ENCODE measurements around the gene TMEM198.

The TMEM198 gene

DNA sequence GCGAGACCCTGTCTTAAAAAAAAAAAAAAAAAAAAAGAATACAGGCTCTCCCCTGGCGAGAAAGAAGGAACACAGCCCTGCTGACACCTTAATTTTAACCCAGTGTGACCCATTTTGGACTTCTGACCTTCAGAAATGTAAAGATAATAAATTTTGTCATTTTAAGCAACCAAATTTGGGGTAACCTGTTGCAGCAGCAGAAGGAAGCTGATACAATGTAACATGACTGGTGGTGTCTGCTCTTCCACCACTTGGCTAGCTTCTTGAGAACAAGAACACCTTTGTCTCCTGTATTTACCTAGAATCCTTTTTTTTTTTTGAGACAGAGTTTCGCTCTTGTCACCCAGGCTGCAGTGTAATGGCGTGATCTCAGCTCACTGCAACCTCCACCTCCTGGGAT is 47.3 kb downstream of the TMEM198 start:
- no peak for TF ChIP-seq CTCF (conservative IDR thresholded peaks at IDR 0.05; ENCODE audit: low read depth, low read length)
- H2AFZ ChIP-seq (ENCODE audit: low read depth): no peak overlapping the region
- no peaks in the 10 kb centered on the region for H3K4me1 ChIP-seq (ENCODE audit: low read depth, poor library complexity, severe bottlenecking)
- no peaks in the 10 kb centered on the region for H3K79me2 ChIP-seq (ENCODE audit: insufficient read depth, low read depth)
- no peak overlapping the region for H3K4me3 ChIP-seq (IDR thresholded peaks at IDR 0.05; ENCODE audit: insufficient read depth, low read depth, low read length)
- no peak overlapping the region for H3K9ac ChIP-seq
- no peaks in the 10 kb centered on the region for H4K20me1 ChIP-seq (ENCODE audit: insufficient read depth)
- H3K27me3 ChIP-seq (ENCODE audit: insufficient read depth, low read depth): no peaks in the 10 kb centered on the region
- no peak overlapping the region for H3K4me2 ChIP-seq
- H3K36me3 ChIP-seq (ENCODE audit: insufficient read depth): no peaks in the 10 kb centered on the region
- H3K27ac ChIP-seq: no peak overlapping the region

- H2AFZ ChIP-seq (ENCODE audit: low read depth): no peak overlapping the region
- H3K79me2 ChIP-seq (ENCODE audit: insufficient read depth, low read depth): no peaks in the 10 kb centered on the region
- no peak overlapping the region for H3K9ac ChIP-seq
- H3K4me1 ChIP-seq (ENCODE audit: low read depth, poor library complexity, severe bottlenecking): peaks cover 4% of the 10 kb centered on the region
- no peak overlapping the region for H3K4me2 ChIP-seq
- H3K4me3 ChIP-seq (IDR thresholded peaks at IDR 0.05; ENCODE audit: insufficient read depth, low read depth, low read length): no peak overlapping the region
- H3K27ac ChIP-seq: no peak overlapping the region
- H3K27me3 ChIP-seq (ENCODE audit: insufficient read depth, low read depth): no peaks in the 10 kb centered on the region
- H4K20me1 ChIP-seq (ENCODE audit: insufficient read depth): no peaks in the 10 kb centered on the region
- TF ChIP-seq CTCF (conservative IDR thresholded peaks at IDR 0.05; ENCODE audit: low read depth, low read length): no peak
- H3K36me3 ChIP-seq (ENCODE audit: insufficient read depth): no peaks in the 10 kb centered on the region
Measured at GRCh38 chr2:219592736-219593135, 48.9 kb downstream of the TMEM198 start.

- Histone ChIP-seq H3K27me3 (ENCODE audit: insufficient read depth, low read depth) (no peaks in the 10 kb centered on the region), H3K36me3 (ENCODE audit: insufficient read depth) (no peaks in the 10 kb centered on the region), H4K20me1 (ENCODE audit: insufficient read depth) (no peaks in the 10 kb centered on the region), H3K79me2 (ENCODE audit: insufficient read depth, low read depth) (no peaks in the 10 kb centered on the region), H3K9ac (no peak overlapping the region), H3K27ac (no peak overlapping the region), H3K4me3 (IDR thresholded peaks at IDR 0.05; ENCODE audit: insufficient read depth, low read depth, low read length) (no peak overlapping the region), H3K4me2 (no peak overlapping the region), H2AFZ (ENCODE audit: low read depth) (no peak overlapping the region), H3K4me1 (ENCODE audit: low read depth, poor library complexity, severe bottlenecking) (peaks cover 4% of the 10 kb centered on the region)
- TF ChIP-seq CTCF (conservative IDR thresholded peaks at IDR 0.05; ENCODE audit: low read depth, low read length): no peak
Measured at GRCh38 chr2:219593154-219593553, 49.3 kb downstream of the TMEM198 start.

GRCh38 chr2:219595256-219595655 is 51.4 kb downstream of the TMEM198 start:
- Histone ChIP-seq H3K4me3 (IDR thresholded peaks at IDR 0.05; ENCODE audit: insufficient read depth, low read depth, low read length) (no peak overlapping the region), H3K79me2 (ENCODE audit: insufficient read depth, low read depth) (no peaks in the 10 kb centered on the region), H3K36me3 (ENCODE audit: insufficient read depth) (no peaks in the 10 kb centered on the region), H4K20me1 (ENCODE audit: insufficient read depth) (no peaks in the 10 kb centered on the region), H3K9ac (no peak overlapping the region), H3K4me2 (no peak overlapping the region), H3K4me1 (ENCODE audit: low read depth, poor library complexity, severe bottlenecking) (peaks cover 11% of the 10 kb centered on the region), H3K27ac (no peak overlapping the region), H2AFZ (ENCODE audit: low read depth) (no peak overlapping the region), H3K27me3 (ENCODE audit: insufficient read depth, low read depth) (no peaks in the 10 kb centered on the region)
- no peak for TF ChIP-seq CTCF (conservative IDR thresholded peaks at IDR 0.05; ENCODE audit: low read depth, low read length)

Data from KMS-11 (cell line).